ENCODE measurements around the gene TREML1. TPM values are rescaled to one million over a fixed set of nuclear protein-coding genes. Genes with fewer than 3 reads are reported as not detected.
A peak's percentile ranks its signal among the peaks of the same experiment; 100 is the strongest.

TREML1 gene
- polyA plus RNA-seq: under 1 TPM in 2 of 4 donors, not detected in 2; 0.07 to 0.16 TPM
- long read RNA-seq, donor 1: 0 reads
- long read RNA-seq, donor 2: 0 reads
- long read RNA-seq, donor 3: 0 reads
- long read RNA-seq, donor 4: 0 reads
- long read RNA-seq, donor 5: 0 reads
- long read RNA-seq, donor 6: 0 reads
- long read RNA-seq, donor 7, partial matches to known transcripts: 0 of 1 reads
- long read RNA-seq, donor 7, other reads (novel, unspliced or antisense): 0 of 1 reads
- long read RNA-seq, donor 8: 0 reads
- long read RNA-seq, donor 9: 0 reads
- long read RNA-seq, donor 10: 0 reads

- WGBS, 3 donors: 56 to 71% (median 65%) methylated on average over 5 of the region's 5 CpGs
- Histone ChIP-seq H3K27me3 (ENCODE audit: control insufficient read depth in 3 of 3, insufficient read depth in 3 of 3, low read length in 3 of 3) (no peaks in the 10 kb centered on the region), H3K27ac (ENCODE audit: low read depth in 1 of 3, low read length in 2 of 3) (no peak within 1 kb of the TSS), H3K9me3 (ENCODE audit: control insufficient read depth in 2 of 2, insufficient read depth in 1 of 2, low read depth in 1 of 2, low read length in 1 of 2) (no peaks in the 10 kb centered on the region), H3K4me3 (ENCODE audit: low read depth in 1 of 3, low read length in 3 of 3) (no peak within 1 kb of the TSS), H3K36me3 (ENCODE audit: control insufficient read depth in 3 of 3, insufficient read depth in 2 of 3, low read depth in 1 of 3, low read length in 3 of 3) (no peaks in the 10 kb centered on the region), H3K4me1 (ENCODE audit: control insufficient read depth in 3 of 3, insufficient read depth in 2 of 3, low read depth in 1 of 3, low read length in 2 of 3) (no peaks in the 10 kb centered on the region)
- DNase-seq: no peak
- FAIRE-seq: no peak
These were observed at the start of gene TREML1 for GRCh38 chr6:41153992-41154625. TREML1 (minus strand) TSS chr6:41154347; CDS start chr6:41154288, 59 bp downstream.

GRCh38 chr6:41201764-41202173 lies 47.6 kb upstream of the TREML1 start:
- H3K4me3 ChIP-seq (ENCODE audit: low read depth in 1 of 3, low read length in 3 of 3): no peak overlapping the region
- FAIRE-seq: no peak
- DNase-seq: no peak
- peak overlapping the region in 1 of 3 donors; percentile 61 for H3K27ac ChIP-seq (ENCODE audit: low read depth in 1 of 3, low read length in 2 of 3)
- H3K27me3 ChIP-seq (ENCODE audit: control insufficient read depth in 3 of 3, insufficient read depth in 3 of 3, low read length in 3 of 3): peaks cover 0 to 7% (median 0%) of the 10 kb centered on the region in 3 donors
- peaks cover 0 to 9% (median 2%) of the 10 kb centered on the region in 3 donors for H3K4me1 ChIP-seq (ENCODE audit: control insufficient read depth in 3 of 3, insufficient read depth in 2 of 3, low read depth in 1 of 3, low read length in 2 of 3)
- no peaks in the 10 kb centered on the region for H3K9me3 ChIP-seq (ENCODE audit: control insufficient read depth in 2 of 2, insufficient read depth in 1 of 2, low read depth in 1 of 2, low read length in 1 of 2)
- 57 to 69% (median 62%) methylated on average over 8 of the region's 8 CpGs for WGBS, 3 donors
- H3K36me3 ChIP-seq (ENCODE audit: control insufficient read depth in 3 of 3, insufficient read depth in 2 of 3, low read depth in 1 of 3, low read length in 3 of 3): no peaks in the 10 kb centered on the region

GRCh38 chr6:41200901-41201763 lies 47.0 kb upstream of the TREML1 start, which contains the start of gene TREML2:
TREML2 (minus strand) TSS chr6:41201149; CDS start chr6:41201008, 141 bp downstream.
- 29 to 51% (median 45%) methylated on average over 12 of the region's 12 CpGs for WGBS, 3 donors

GRCh38 chr6:41200296-41200900 lies 46.3 kb upstream of the TREML1 start:
- Histone ChIP-seq H3K36me3 (ENCODE audit: control insufficient read depth in 3 of 3, insufficient read depth in 2 of 3, low read depth in 1 of 3, low read length in 3 of 3) (no peaks in the 10 kb centered on the region), H3K27me3 (ENCODE audit: control insufficient read depth in 3 of 3, insufficient read depth in 3 of 3, low read length in 3 of 3) (peaks cover 0 to 11% (median 0%) of the 10 kb centered on the region in 3 donors), H3K9me3 (ENCODE audit: control insufficient read depth in 2 of 2, insufficient read depth in 1 of 2, low read depth in 1 of 2, low read length in 1 of 2) (no peaks in the 10 kb centered on the region), H3K4me3 (ENCODE audit: low read depth in 1 of 3, low read length in 3 of 3) (no peak overlapping the region), H3K27ac (ENCODE audit: low read depth in 1 of 3, low read length in 2 of 3) (peak overlapping the region in 1 of 3 donors; percentile 61), H3K4me1 (ENCODE audit: control insufficient read depth in 3 of 3, insufficient read depth in 2 of 3, low read depth in 1 of 3, low read length in 2 of 3) (peaks cover 0 to 9% (median 2%) of the 10 kb centered on the region in 3 donors)
- WGBS, 3 donors: 63 to 81% (median 72%) methylated on average over 2 of the region's 2 CpGs
- no peak for FAIRE-seq
- peak in 1 of 2 donors; percentile 22 for DNase-seq

More at GRCh38 chr6:41200901-41201763, 47.0 kb upstream of the TREML1 start, which contains the start of gene TREML2:
- no peak within 1 kb of the TSS for H3K4me3 ChIP-seq (ENCODE audit: low read depth in 1 of 3, low read length in 3 of 3)
- DNase-seq: peak in 1 of 2 donors; percentile 5
- H3K36me3 ChIP-seq (ENCODE audit: control insufficient read depth in 3 of 3, insufficient read depth in 2 of 3, low read depth in 1 of 3, low read length in 3 of 3): no peaks in the 10 kb centered on the region
- peak within 1 kb of the TSS in 1 of 3 donors; percentile 61 for H3K27ac ChIP-seq (ENCODE audit: low read depth in 1 of 3, low read length in 2 of 3)
- H3K9me3 ChIP-seq (ENCODE audit: control insufficient read depth in 2 of 2, insufficient read depth in 1 of 2, low read depth in 1 of 2, low read length in 1 of 2): no peaks in the 10 kb centered on the region
- H3K27me3 ChIP-seq (ENCODE audit: control insufficient read depth in 3 of 3, insufficient read depth in 3 of 3, low read length in 3 of 3): peaks cover 0 to 7% (median 0%) of the 10 kb centered on the region in 3 donors
- peaks cover 0 to 9% (median 2%) of the 10 kb centered on the region in 3 donors for H3K4me1 ChIP-seq (ENCODE audit: control insufficient read depth in 3 of 3, insufficient read depth in 2 of 3, low read depth in 1 of 3, low read length in 2 of 3)
- FAIRE-seq: no peak

GRCh38 chr6:41199552-41200246 lies 45.6 kb upstream of the TREML1 start:
- peaks cover 0 to 9% (median 2%) of the 10 kb centered on the region in 3 donors for H3K4me1 ChIP-seq (ENCODE audit: control insufficient read depth in 3 of 3, insufficient read depth in 2 of 3, low read depth in 1 of 3, low read length in 2 of 3)
- FAIRE-seq (no peak), DNase-seq (peak in 1 of 2 donors; percentile 6)
- WGBS, 3 donors: 70 to 76% (median 75%) methylated on average over 1 of the region's 1 CpG
- peaks cover 0 to 11% (median 0%) of the 10 kb centered on the region in 3 donors for H3K27me3 ChIP-seq (ENCODE audit: control insufficient read depth in 3 of 3, insufficient read depth in 3 of 3, low read length in 3 of 3)
- no peaks in the 10 kb centered on the region for H3K9me3 ChIP-seq (ENCODE audit: control insufficient read depth in 2 of 2, insufficient read depth in 1 of 2, low read depth in 1 of 2, low read length in 1 of 2)
- no peak overlapping the region for H3K4me3 ChIP-seq (ENCODE audit: low read depth in 1 of 3, low read length in 3 of 3)
- no peaks in the 10 kb centered on the region for H3K36me3 ChIP-seq (ENCODE audit: control insufficient read depth in 3 of 3, insufficient read depth in 2 of 3, low read depth in 1 of 3, low read length in 3 of 3)
- peak overlapping the region in 1 of 3 donors; percentile 57 for H3K27ac ChIP-seq (ENCODE audit: low read depth in 1 of 3, low read length in 2 of 3)

- no peak for FAIRE-seq
These were observed 43.1 kb upstream of the TREML1 start for GRCh38 chr6:41197234-41197633.

GRCh38 chr6:41194386-41194785 lies 40.2 kb upstream of the TREML1 start:
- H3K36me3 ChIP-seq (ENCODE audit: control insufficient read depth in 3 of 3, insufficient read depth in 2 of 3, low read depth in 1 of 3, low read length in 3 of 3): no peaks in the 10 kb centered on the region
- DNase-seq: no peak
- FAIRE-seq: no peak
- H3K27ac ChIP-seq (ENCODE audit: low read depth in 1 of 3, low read length in 2 of 3): no peak overlapping the region
- peaks cover 0 to 26% (median 0%) of the 10 kb centered on the region in 3 donors for H3K27me3 ChIP-seq (ENCODE audit: control insufficient read depth in 3 of 3, insufficient read depth in 3 of 3, low read length in 3 of 3)
- H3K4me1 ChIP-seq (ENCODE audit: control insufficient read depth in 3 of 3, insufficient read depth in 2 of 3, low read depth in 1 of 3, low read length in 2 of 3): no peaks in the 10 kb centered on the region
- H3K4me3 ChIP-seq (ENCODE audit: low read depth in 1 of 3, low read length in 3 of 3): no peak overlapping the region
- peaks cover 0 to 8% of the 10 kb centered on the region in 2 donors for H3K9me3 ChIP-seq (ENCODE audit: control insufficient read depth in 2 of 2, insufficient read depth in 1 of 2, low read depth in 1 of 2, low read length in 1 of 2)
- 88 to 92% (median 89%) methylated on average over 3 of the region's 3 CpGs for WGBS, 3 donors

More at GRCh38 chr6:41197234-41197633, 43.1 kb upstream of the TREML1 start:
- no peak overlapping the region for H3K4me3 ChIP-seq (ENCODE audit: low read depth in 1 of 3, low read length in 3 of 3)
- H3K9me3 ChIP-seq (ENCODE audit: control insufficient read depth in 2 of 2, insufficient read depth in 1 of 2, low read depth in 1 of 2, low read length in 1 of 2): no peaks in the 10 kb centered on the region
- peaks cover 0 to 9% (median 2%) of the 10 kb centered on the region in 3 donors for H3K4me1 ChIP-seq (ENCODE audit: control insufficient read depth in 3 of 3, insufficient read depth in 2 of 3, low read depth in 1 of 3, low read length in 2 of 3)
- no peak overlapping the region for H3K27ac ChIP-seq (ENCODE audit: low read depth in 1 of 3, low read length in 2 of 3)
- no peak for DNase-seq
- H3K27me3 ChIP-seq (ENCODE audit: control insufficient read depth in 3 of 3, insufficient read depth in 3 of 3, low read length in 3 of 3): peaks cover 0 to 18% (median 0%) of the 10 kb centered on the region in 3 donors
- 90 to 96% (median 96%) methylated on average over 3 of the region's 3 CpGs for WGBS, 3 donors
- H3K36me3 ChIP-seq (ENCODE audit: control insufficient read depth in 3 of 3, insufficient read depth in 2 of 3, low read depth in 1 of 3, low read length in 3 of 3): no peaks in the 10 kb centered on the region
